ENCODE results near the gene C19orf18.

C19orf18 gene

DNA sequence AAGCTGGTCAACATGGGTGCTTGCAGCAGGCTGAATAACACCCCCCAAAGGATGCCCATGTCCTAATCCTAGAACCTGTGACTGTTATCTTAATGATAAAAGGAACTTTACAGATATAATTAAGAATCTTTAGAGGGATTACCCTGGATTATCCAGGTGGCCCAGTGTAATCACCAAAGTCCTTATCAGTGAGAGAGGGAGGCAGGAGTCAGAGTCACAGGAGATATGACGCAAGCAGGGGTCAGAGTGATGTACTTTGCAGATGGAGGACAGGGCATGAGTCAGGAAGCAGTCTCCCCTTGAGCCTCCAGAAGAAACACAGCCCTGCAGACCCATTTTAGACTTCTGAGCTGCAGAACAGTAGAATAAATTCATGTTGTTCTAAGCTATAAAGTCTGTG, 18.5 kb upstream of the C19orf18 start:
- H3K9me3 ChIP-seq (ENCODE audit: insufficient read depth, low read length), result peaks cover 66% of the 10 kb centered on the region; the same call in 1 of the 2 replicates
- no peak overlapping the region for H3K9ac ChIP-seq (ENCODE audit: insufficient read length, low read depth)
- H3K4me3 ChIP-seq (ENCODE audit: insufficient read length, low read depth), result no peak overlapping the region
- H3K4me1 ChIP-seq (ENCODE audit: insufficient read depth, insufficient read length), result no peaks in the 10 kb centered on the region
- peaks cover 66% of the 10 kb centered on the region for H3K36me3 ChIP-seq (ENCODE audit: insufficient read depth, insufficient read length, low read length)
- TF ChIP-seq YY1 (IDR thresholded peaks at IDR 0.05; ENCODE audit: insufficient read depth, insufficient read length) (no peak), SUZ12 (IDR thresholded peaks at IDR 0.05; ENCODE audit: extremely low read depth, insufficient read depth, insufficient read length) (no peak), ZNF274 (IDR thresholded peaks at IDR 0.05; ENCODE audit: low read depth, low read length) (no peak)
- no peaks in the 10 kb centered on the region for H3K27me3 ChIP-seq (ENCODE audit: insufficient read depth, insufficient read length)
- no peak for DNase-seq (ENCODE audit: low read depth, low spot score)

DNA sequence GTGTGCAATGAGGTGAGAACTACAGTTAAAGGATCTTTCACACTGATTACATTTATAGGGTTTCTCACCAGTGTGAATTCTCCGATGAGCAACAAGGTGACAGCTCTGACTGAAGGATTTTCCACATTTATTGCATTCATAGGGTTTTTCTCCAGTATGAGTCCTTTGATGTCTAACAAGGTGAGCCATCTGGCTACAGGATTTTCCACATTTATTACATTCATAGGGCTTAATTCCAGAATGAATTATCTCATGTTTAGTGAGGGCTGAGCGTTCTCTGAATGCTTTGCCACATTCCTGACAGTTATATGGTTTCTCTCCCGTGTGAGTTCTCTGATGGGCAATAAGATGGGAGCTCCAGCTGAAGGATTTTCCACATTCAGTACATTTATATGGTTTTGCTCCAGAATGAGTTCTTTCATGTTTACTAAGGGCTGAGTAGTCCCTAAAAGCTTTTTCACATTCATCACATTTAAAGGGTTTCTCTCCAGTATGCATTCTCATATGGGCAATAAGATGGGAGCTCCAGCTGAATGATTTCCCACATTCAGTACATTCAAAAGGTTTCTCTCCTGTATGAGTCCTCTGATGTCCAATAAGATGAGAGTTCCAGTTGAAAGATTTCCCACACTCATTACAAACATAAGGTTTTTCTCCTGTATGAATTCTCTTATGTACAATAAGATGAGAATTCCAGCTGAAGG, 4.4 kb upstream of the C19orf18 start:
- no peak for DNase-seq (ENCODE audit: low read depth, low spot score)
- peaks cover 76% of the 10 kb centered on the region for H3K36me3 ChIP-seq (ENCODE audit: insufficient read depth, insufficient read length, low read length)
- H3K4me1 ChIP-seq (ENCODE audit: insufficient read depth, insufficient read length), result no peaks in the 10 kb centered on the region
- H3K4me3 ChIP-seq (ENCODE audit: insufficient read length, low read depth), result no peak overlapping the region
- H3K9ac ChIP-seq (ENCODE audit: insufficient read length, low read depth), result no peak overlapping the region
- no peaks in the 10 kb centered on the region for H3K27me3 ChIP-seq (ENCODE audit: insufficient read depth, insufficient read length)
- H3K9me3 ChIP-seq (ENCODE audit: insufficient read depth, low read length), result peaks cover 100% of the 10 kb centered on the region
- TF ChIP-seq ZNF274 (IDR thresholded peaks at IDR 0.05; ENCODE audit: low read depth, low read length) (peak; percentile 100), YY1 (IDR thresholded peaks at IDR 0.05; ENCODE audit: insufficient read depth, insufficient read length) (no peak), SUZ12 (IDR thresholded peaks at IDR 0.05; ENCODE audit: extremely low read depth, insufficient read depth, insufficient read length) (no peak)

DNA sequence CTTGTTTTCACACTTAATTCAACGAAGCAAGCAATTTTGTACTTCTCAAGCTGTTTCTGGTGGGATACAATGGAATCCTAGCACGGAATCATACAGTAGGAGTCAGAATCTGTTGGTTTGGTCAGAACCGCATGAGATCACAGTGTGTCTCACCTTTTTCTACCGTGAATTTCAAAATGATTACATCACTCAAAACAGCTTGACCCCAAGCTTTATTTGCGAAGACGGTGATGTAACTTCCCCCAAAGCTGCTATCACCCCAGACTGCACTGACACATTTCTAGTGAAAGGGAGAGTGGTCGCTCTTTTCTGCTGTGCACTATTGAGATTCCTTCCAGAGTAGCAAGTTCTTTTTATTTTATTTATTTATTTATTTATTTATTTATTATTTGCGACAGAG, 9.6 kb downstream of the C19orf18 start:
- Histone ChIP-seq H3K36me3 (ENCODE audit: insufficient read depth, insufficient read length, low read length) (no peaks in the 10 kb centered on the region), H3K27me3 (ENCODE audit: insufficient read depth, insufficient read length) (no peaks in the 10 kb centered on the region), H3K4me1 (ENCODE audit: insufficient read depth, insufficient read length) (no peaks in the 10 kb centered on the region), H3K4me3 (ENCODE audit: insufficient read length, low read depth) (no peak overlapping the region), H3K9me3 (ENCODE audit: insufficient read depth, low read length) (peaks cover 8% of the 10 kb centered on the region; the same call in 1 of the 2 replicates), H3K9ac (ENCODE audit: insufficient read length, low read depth) (no peak overlapping the region)
- DNase-seq (ENCODE audit: low read depth, low spot score), result no peak
- TF ChIP-seq ZNF274 (IDR thresholded peaks at IDR 0.05; ENCODE audit: low read depth, low read length) (no peak), SUZ12 (IDR thresholded peaks at IDR 0.05; ENCODE audit: extremely low read depth, insufficient read depth, insufficient read length) (no peak), YY1 (IDR thresholded peaks at IDR 0.05; ENCODE audit: insufficient read depth, insufficient read length) (no peak)

DNA sequence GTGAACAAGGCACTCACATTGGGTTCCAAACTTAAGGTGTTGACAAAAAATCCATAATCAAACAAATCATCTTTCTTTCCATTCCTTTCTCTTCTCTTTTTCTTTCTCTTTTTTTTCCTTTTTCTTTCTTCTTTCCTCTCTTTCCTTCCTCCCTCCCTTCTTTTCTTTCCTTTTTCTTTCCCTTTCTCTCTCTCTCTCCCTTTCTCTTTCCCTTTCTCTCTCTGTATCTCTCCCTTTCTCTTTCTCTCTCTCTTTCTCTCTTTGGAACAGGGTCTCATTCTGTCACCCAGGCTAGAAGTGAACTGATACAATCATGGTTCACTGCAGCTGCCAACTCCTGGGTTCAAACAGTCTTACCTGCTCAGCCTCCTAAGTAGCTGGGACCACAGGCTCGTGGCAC, 12.5 kb downstream of the C19orf18 start:
- TF ChIP-seq YY1 (IDR thresholded peaks at IDR 0.05; ENCODE audit: insufficient read depth, insufficient read length), result no peak
- TF ChIP-seq SUZ12 (IDR thresholded peaks at IDR 0.05; ENCODE audit: extremely low read depth, insufficient read depth, insufficient read length), result no peak
- TF ChIP-seq ZNF274 (IDR thresholded peaks at IDR 0.05; ENCODE audit: low read depth, low read length), result no peak
- Histone ChIP-seq H3K4me1 (ENCODE audit: insufficient read depth, insufficient read length) (no peaks in the 10 kb centered on the region), H3K9ac (ENCODE audit: insufficient read length, low read depth) (no peak overlapping the region), H3K27me3 (ENCODE audit: insufficient read depth, insufficient read length) (no peaks in the 10 kb centered on the region), H3K36me3 (ENCODE audit: insufficient read depth, insufficient read length, low read length) (no peaks in the 10 kb centered on the region), H3K9me3 (ENCODE audit: insufficient read depth, low read length) (no peaks in the 10 kb centered on the region; the same call in 1 of the 2 replicates), H3K4me3 (ENCODE audit: insufficient read length, low read depth) (no peak overlapping the region)
- DNase-seq (ENCODE audit: low read depth, low spot score), result no peak

DNA sequence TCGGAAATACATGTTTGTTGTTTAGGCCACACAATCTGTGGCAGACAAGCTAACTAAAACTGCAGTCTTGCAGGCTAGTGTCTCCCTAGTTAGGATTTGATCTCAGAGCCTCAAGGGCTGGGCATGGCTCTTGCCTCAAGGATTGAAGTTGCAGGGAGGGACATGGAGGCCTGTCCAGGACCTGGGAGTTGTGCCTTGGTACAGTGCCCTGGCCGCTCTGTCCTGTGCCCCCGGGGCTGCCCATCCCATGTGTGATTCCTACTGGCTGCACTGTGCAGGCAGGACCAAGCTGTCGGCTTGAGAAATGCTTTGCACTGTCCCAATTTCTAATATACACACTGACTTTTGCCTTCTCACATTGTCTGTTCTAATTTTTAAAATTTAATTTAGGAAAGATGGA, 19.3 kb downstream of the C19orf18 start:
- Histone ChIP-seq H3K4me3 (ENCODE audit: insufficient read length, low read depth) (no peak overlapping the region), H3K9ac (ENCODE audit: insufficient read length, low read depth) (no peak overlapping the region), H3K9me3 (ENCODE audit: insufficient read depth, low read length) (no peaks in the 10 kb centered on the region), H3K36me3 (ENCODE audit: insufficient read depth, insufficient read length, low read length) (no peaks in the 10 kb centered on the region), H3K4me1 (ENCODE audit: insufficient read depth, insufficient read length) (no peaks in the 10 kb centered on the region), H3K27me3 (ENCODE audit: insufficient read depth, insufficient read length) (no peaks in the 10 kb centered on the region)
- TF ChIP-seq SUZ12 (IDR thresholded peaks at IDR 0.05; ENCODE audit: extremely low read depth, insufficient read depth, insufficient read length) (no peak), ZNF274 (IDR thresholded peaks at IDR 0.05; ENCODE audit: low read depth, low read length) (no peak)
- no peak for DNase-seq (ENCODE audit: low read depth, low spot score)

DNA sequence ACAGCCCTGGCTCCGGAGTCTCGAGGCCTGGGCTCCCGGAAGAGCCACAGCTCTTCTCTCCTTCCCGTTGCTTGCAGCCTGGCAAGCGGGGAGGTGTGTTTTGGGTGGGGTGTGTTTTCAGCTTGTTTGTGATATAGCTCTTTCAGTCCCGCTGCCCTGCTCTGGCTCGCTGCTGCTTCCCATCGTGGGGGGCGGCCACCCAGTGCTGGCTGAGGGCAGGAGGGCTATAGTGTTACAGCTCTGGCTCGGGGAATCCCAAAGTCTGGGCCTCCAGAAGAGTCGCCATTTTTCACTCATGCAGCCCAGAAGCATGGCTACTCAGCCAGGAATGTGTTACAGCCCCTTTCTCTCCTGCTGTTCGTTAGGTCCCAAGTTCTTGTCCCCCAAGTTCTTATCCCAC, 24.6 kb downstream of the C19orf18 start:
- no peak overlapping the region for H3K4me3 ChIP-seq (ENCODE audit: insufficient read length, low read depth)
- no peak for DNase-seq (ENCODE audit: low read depth, low spot score)
- no peaks in the 10 kb centered on the region for H3K27me3 ChIP-seq (ENCODE audit: insufficient read depth, insufficient read length)
- peaks cover 11% of the 10 kb centered on the region for H3K36me3 ChIP-seq (ENCODE audit: insufficient read depth, insufficient read length, low read length)
- no peak overlapping the region for H3K9ac ChIP-seq (ENCODE audit: insufficient read length, low read depth)
- no peaks in the 10 kb centered on the region for H3K4me1 ChIP-seq (ENCODE audit: insufficient read depth, insufficient read length)
- H3K9me3 ChIP-seq (ENCODE audit: insufficient read depth, low read length), result no peaks in the 10 kb centered on the region
- no peak for TF ChIP-seq SUZ12 (IDR thresholded peaks at IDR 0.05; ENCODE audit: extremely low read depth, insufficient read depth, insufficient read length)
- no peak for TF ChIP-seq YY1 (IDR thresholded peaks at IDR 0.05; ENCODE audit: insufficient read depth, insufficient read length)
- no peak for TF ChIP-seq ZNF274 (IDR thresholded peaks at IDR 0.05; ENCODE audit: low read depth, low read length)

DNA sequence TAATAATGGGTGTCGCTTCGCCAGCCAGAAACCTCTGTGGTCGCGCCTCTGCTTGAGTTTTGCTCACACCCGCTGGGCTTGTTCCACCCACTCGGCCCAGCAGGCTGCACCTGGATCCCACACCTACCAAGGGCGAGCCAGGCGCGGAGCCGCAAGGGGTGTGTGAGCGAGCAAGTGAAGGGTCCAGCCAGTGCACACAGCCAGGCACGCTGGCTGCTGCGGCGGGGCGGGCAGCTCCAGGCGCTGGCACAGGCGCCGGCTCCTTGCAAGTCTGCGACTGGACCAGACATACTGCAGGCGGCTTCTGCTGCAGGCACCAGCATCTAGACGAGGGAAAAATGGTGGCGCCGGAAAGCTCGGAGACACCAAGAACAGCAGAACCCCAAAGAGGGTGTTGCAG, 25.0 kb downstream of the C19orf18 start:
- no peak overlapping the region for H3K9ac ChIP-seq (ENCODE audit: insufficient read length, low read depth)
- no peaks in the 10 kb centered on the region for H3K27me3 ChIP-seq (ENCODE audit: insufficient read depth, insufficient read length)
- DNase-seq (ENCODE audit: low read depth, low spot score), result no peak
- no peaks in the 10 kb centered on the region for H3K9me3 ChIP-seq (ENCODE audit: insufficient read depth, low read length)
- H3K36me3 ChIP-seq (ENCODE audit: insufficient read depth, insufficient read length, low read length), result peaks cover 13% of the 10 kb centered on the region
- no peak for TF ChIP-seq SUZ12 (IDR thresholded peaks at IDR 0.05; ENCODE audit: extremely low read depth, insufficient read depth, insufficient read length)
- TF ChIP-seq YY1 (IDR thresholded peaks at IDR 0.05; ENCODE audit: insufficient read depth, insufficient read length), result no peak
- TF ChIP-seq ZNF274 (IDR thresholded peaks at IDR 0.05; ENCODE audit: low read depth, low read length), result no peak
- no peak overlapping the region for H3K4me3 ChIP-seq (ENCODE audit: insufficient read length, low read depth)
- H3K4me1 ChIP-seq (ENCODE audit: insufficient read depth, insufficient read length), result no peaks in the 10 kb centered on the region

All from NT2/D1 (cell line).